Measurements from ENCODE around the gene TMEM91.

Gene TMEM91

DNA sequence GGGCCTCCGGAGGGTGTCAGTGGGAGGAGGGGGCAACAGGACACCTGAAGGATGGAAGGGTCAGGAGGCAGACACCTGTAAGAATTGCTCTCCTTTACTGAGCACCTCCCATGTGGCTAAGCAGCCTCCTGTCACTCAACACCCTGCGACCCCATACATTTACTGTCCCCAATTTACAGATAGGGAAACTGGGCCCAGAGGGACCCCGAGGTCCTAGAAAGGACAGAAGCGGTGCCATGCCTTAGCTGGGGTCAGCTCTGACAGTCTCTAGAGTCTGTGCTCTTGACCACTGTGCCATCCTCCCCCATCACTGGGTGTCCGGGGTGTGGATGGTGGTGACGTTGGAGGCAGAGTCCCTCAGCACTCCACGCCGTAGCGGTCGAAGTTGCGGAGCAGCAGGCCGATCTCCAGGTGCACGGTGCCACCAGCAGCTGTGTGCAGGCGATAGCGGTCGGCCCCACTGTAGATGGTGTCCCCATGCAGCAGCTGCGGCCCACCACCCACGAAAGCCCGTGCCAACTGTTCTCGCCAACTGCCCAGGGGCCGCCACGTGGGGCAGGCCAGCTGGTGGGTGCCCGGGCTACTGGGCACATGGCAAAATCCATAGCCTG is 21.9 kb upstream of the TMEM91 start:
- H3K27ac ChIP-seq (ENCODE audit: low read depth, low read length), result no peak overlapping the region
- no peaks in the 10 kb centered on the region for H3K36me3 ChIP-seq (ENCODE audit: control insufficient read depth, insufficient read depth, low read length)
- H3K27me3 ChIP-seq (ENCODE audit: control insufficient read depth, insufficient read depth, low read length), result peaks cover 38% of the 10 kb centered on the region
- no peaks in the 10 kb centered on the region for H3K9me3 ChIP-seq (ENCODE audit: control insufficient read depth, insufficient read depth, low read length)
- peak overlapping the region; percentile 74 for H3K4me3 ChIP-seq (ENCODE audit: low read depth, low read length)
- H3K4me1 ChIP-seq (ENCODE audit: control insufficient read depth, insufficient read depth, low read length), result no peaks in the 10 kb centered on the region
- H3K9ac ChIP-seq (ENCODE audit: low read depth, low read length), result no peak overlapping the region

- Histone ChIP-seq H3K36me3 (ENCODE audit: control insufficient read depth, insufficient read depth, low read length) (no peaks in the 10 kb centered on the region), H3K27ac (ENCODE audit: low read depth, low read length) (no peak overlapping the region), H3K9me3 (ENCODE audit: control insufficient read depth, insufficient read depth, low read length) (no peaks in the 10 kb centered on the region), H3K27me3 (ENCODE audit: control insufficient read depth, insufficient read depth, low read length) (peaks cover 34% of the 10 kb centered on the region), H3K9ac (ENCODE audit: low read depth, low read length) (no peak overlapping the region), H3K4me3 (ENCODE audit: low read depth, low read length) (no peak overlapping the region), H3K4me1 (ENCODE audit: control insufficient read depth, insufficient read depth, low read length) (no peaks in the 10 kb centered on the region)
These were observed 21.3 kb upstream of the TMEM91 start for GRCh38 chr19:41355035-41355434.

- Histone ChIP-seq H3K9me3 (ENCODE audit: control insufficient read depth, insufficient read depth, low read length) (no peaks in the 10 kb centered on the region), H3K4me1 (ENCODE audit: control insufficient read depth, insufficient read depth, low read length) (no peaks in the 10 kb centered on the region), H3K27me3 (ENCODE audit: control insufficient read depth, insufficient read depth, low read length) (peaks cover 27% of the 10 kb centered on the region), H3K36me3 (ENCODE audit: control insufficient read depth, insufficient read depth, low read length) (no peaks in the 10 kb centered on the region), H3K27ac (ENCODE audit: low read depth, low read length) (no peak overlapping the region), H3K4me3 (ENCODE audit: low read depth, low read length) (no peak overlapping the region), H3K9ac (ENCODE audit: low read depth, low read length) (no peak overlapping the region)
These were observed 20.5 kb upstream of the TMEM91 start for GRCh38 chr19:41355802-41356201.

DNA sequence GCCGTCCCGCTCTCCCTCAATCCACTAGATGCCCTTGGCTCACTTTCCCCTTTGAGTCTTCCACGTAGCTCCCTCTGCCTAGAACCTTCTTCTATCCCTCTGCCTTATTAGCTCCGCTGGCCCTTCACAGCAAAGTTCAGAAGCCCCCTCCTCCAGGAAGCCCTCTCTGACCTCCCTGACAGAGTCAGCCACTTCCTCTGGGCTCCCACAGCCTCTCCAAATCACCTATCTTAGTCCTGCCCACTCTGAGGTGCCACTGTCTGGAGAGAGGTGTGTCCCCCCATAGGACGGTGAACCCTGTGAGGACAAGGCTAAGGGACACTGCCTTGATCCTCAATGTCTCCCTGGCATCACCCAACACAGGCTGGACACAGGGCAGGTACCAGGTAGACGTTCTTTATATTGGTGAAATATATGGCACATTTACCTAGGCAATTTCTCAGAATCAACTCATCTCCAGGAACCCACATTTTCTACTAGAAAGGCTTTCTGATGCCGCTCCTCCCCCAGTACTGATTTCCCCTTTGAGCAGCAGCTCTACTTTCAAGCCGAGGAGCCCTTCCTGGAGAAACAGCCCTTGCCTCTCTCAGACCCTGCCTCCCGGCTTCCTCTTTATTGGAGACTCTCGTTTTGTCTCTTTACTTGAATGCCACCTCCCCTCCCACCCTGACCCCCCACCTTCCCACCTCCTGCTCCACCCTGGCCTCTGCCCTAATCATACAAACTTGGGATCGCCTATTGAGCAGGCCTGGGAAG is 19.2 kb upstream of the TMEM91 start:
- no peak overlapping the region for H3K27ac ChIP-seq (ENCODE audit: low read depth, low read length)
- no peaks in the 10 kb centered on the region for H3K9me3 ChIP-seq (ENCODE audit: control insufficient read depth, insufficient read depth, low read length)
- H3K4me3 ChIP-seq (ENCODE audit: low read depth, low read length), result no peak overlapping the region
- no peak overlapping the region for H3K9ac ChIP-seq (ENCODE audit: low read depth, low read length)
- H3K4me1 ChIP-seq (ENCODE audit: control insufficient read depth, insufficient read depth, low read length), result no peaks in the 10 kb centered on the region
- H3K27me3 ChIP-seq (ENCODE audit: control insufficient read depth, insufficient read depth, low read length), result peaks cover 13% of the 10 kb centered on the region
- H3K36me3 ChIP-seq (ENCODE audit: control insufficient read depth, insufficient read depth, low read length), result no peaks in the 10 kb centered on the region

DNA sequence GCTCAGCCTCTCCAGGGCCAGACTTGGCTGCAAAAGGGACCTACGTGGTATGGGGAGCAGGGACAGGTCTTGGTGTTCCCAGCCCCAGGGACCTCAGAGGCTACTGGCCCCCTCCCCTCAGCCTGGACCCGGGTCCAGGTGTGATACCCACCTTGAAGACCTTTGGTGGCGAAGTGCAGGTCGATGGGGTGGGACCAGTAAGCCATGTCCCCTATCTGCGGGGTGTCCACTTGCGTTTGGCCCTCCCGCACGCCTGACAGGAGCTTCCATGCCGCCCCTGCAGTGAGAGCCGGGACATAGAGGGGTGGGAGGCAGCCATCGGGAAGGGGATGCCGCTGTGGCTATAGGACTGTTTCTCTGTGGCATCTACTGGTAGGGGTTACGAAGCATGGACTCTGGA is 18.6 kb upstream of the TMEM91 start:
- peaks cover 7% of the 10 kb centered on the region for H3K27me3 ChIP-seq (ENCODE audit: control insufficient read depth, insufficient read depth, low read length)
- H3K4me1 ChIP-seq (ENCODE audit: control insufficient read depth, insufficient read depth, low read length), result no peaks in the 10 kb centered on the region
- no peak overlapping the region for H3K9ac ChIP-seq (ENCODE audit: low read depth, low read length)
- no peaks in the 10 kb centered on the region for H3K36me3 ChIP-seq (ENCODE audit: control insufficient read depth, insufficient read depth, low read length)
- no peak overlapping the region for H3K4me3 ChIP-seq (ENCODE audit: low read depth, low read length)
- no peak overlapping the region for H3K27ac ChIP-seq (ENCODE audit: low read depth, low read length)
- H3K9me3 ChIP-seq (ENCODE audit: control insufficient read depth, insufficient read depth, low read length), result no peaks in the 10 kb centered on the region

DNA sequence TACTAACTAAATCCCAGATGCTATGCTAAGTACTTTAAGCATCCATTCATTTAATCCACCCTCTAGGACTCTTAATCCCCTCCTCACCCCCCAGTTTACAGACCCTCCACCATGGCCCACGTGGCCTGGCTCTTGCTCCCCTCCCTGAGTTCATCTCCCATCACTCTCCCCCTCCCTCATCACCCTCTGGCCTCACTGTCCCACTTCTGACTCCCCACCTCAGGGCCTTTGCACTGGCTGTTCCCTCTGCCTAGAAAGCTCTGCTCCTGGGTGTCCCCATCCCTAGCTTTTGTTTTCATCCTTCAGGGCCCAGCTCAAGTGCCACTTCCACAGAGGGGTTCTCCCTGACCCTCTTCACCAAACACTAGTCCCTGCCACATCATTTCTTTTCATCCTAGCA is 16.6 kb upstream of the TMEM91 start:
- Histone ChIP-seq H3K4me1 (ENCODE audit: control insufficient read depth, insufficient read depth, low read length) (peaks cover 8% of the 10 kb centered on the region), H3K27ac (ENCODE audit: low read depth, low read length) (no peak overlapping the region), H3K27me3 (ENCODE audit: control insufficient read depth, insufficient read depth, low read length) (no peaks in the 10 kb centered on the region), H3K9ac (ENCODE audit: low read depth, low read length) (no peak overlapping the region), H3K36me3 (ENCODE audit: control insufficient read depth, insufficient read depth, low read length) (no peaks in the 10 kb centered on the region), H3K4me3 (ENCODE audit: low read depth, low read length) (no peak overlapping the region), H3K9me3 (ENCODE audit: control insufficient read depth, insufficient read depth, low read length) (no peaks in the 10 kb centered on the region)

- Histone ChIP-seq H3K27ac (ENCODE audit: low read depth, low read length) (no peak overlapping the region), H3K4me1 (ENCODE audit: control insufficient read depth, insufficient read depth, low read length) (peaks cover 8% of the 10 kb centered on the region), H3K27me3 (ENCODE audit: control insufficient read depth, insufficient read depth, low read length) (no peaks in the 10 kb centered on the region), H3K36me3 (ENCODE audit: control insufficient read depth, insufficient read depth, low read length) (no peaks in the 10 kb centered on the region), H3K9ac (ENCODE audit: low read depth, low read length) (no peak overlapping the region), H3K9me3 (ENCODE audit: control insufficient read depth, insufficient read depth, low read length) (no peaks in the 10 kb centered on the region), H3K4me3 (ENCODE audit: low read depth, low read length) (no peak overlapping the region)
These were observed 14.0 kb upstream of the TMEM91 start for GRCh38 chr19:41362143-41362847.

DNA sequence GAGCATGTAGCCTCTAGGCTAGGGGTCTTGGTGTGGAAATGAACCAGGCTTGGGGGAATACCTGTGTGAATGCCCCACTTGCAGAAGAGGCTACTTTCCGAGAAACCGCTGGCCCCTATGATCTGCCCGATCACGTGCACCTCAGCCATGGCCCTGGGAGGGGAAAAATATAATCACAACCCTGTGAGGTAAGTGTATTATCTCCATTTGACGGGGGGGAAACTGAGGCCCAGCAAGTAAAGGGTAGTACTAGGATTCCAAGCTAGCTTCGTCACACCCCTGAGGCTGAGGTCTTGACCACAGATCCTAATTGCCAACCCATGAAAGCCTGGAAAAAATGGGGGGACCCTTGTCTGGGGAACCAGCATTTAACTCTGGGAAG is 13.0 kb upstream of the TMEM91 start:
- Histone ChIP-seq H3K9me3 (ENCODE audit: control insufficient read depth, insufficient read depth, low read length) (no peaks in the 10 kb centered on the region), H3K36me3 (ENCODE audit: control insufficient read depth, insufficient read depth, low read length) (no peaks in the 10 kb centered on the region), H3K9ac (ENCODE audit: low read depth, low read length) (peak overlapping the region; percentile 53; the same call in 1 of the 2 replicates), H3K4me3 (ENCODE audit: low read depth, low read length) (peak overlapping the region; percentile 97), H3K27ac (ENCODE audit: low read depth, low read length) (peak overlapping the region; percentile 97), H3K4me1 (ENCODE audit: control insufficient read depth, insufficient read depth, low read length) (peaks cover 8% of the 10 kb centered on the region), H3K27me3 (ENCODE audit: control insufficient read depth, insufficient read depth, low read length) (no peaks in the 10 kb centered on the region)

GRCh38 chr19:41363753-41364523 is 12.4 kb upstream of the TMEM91 start, which contains the start of gene B9D2:
B9D2 (minus strand) TSS chr19:41364149; CDS start chr19:41363519, 630 bp downstream.
- no peaks in the 10 kb centered on the region for H3K9me3 ChIP-seq (ENCODE audit: control insufficient read depth, insufficient read depth, low read length)
- H3K36me3 ChIP-seq (ENCODE audit: control insufficient read depth, insufficient read depth, low read length), result no peaks in the 10 kb centered on the region
- peak within 1 kb of the TSS; percentile 97 for H3K27ac ChIP-seq (ENCODE audit: low read depth, low read length)
- peaks cover 8% of the 10 kb centered on the region for H3K4me1 ChIP-seq (ENCODE audit: control insufficient read depth, insufficient read depth, low read length)
- no peaks in the 10 kb centered on the region for H3K27me3 ChIP-seq (ENCODE audit: control insufficient read depth, insufficient read depth, low read length)
- peak within 1 kb of the TSS; percentile 97 for H3K9ac ChIP-seq (ENCODE audit: low read depth, low read length)
- peak within 1 kb of the TSS; percentile 97 for H3K4me3 ChIP-seq (ENCODE audit: low read depth, low read length)

- Histone ChIP-seq H3K27me3 (ENCODE audit: control insufficient read depth, insufficient read depth, low read length) (no peaks in the 10 kb centered on the region), H3K4me3 (ENCODE audit: low read depth, low read length) (peak overlapping the region; percentile 97), H3K9ac (ENCODE audit: low read depth, low read length) (peak overlapping the region; percentile 97), H3K4me1 (ENCODE audit: control insufficient read depth, insufficient read depth, low read length) (peaks cover 8% of the 10 kb centered on the region), H3K27ac (ENCODE audit: low read depth, low read length) (peak overlapping the region; percentile 97), H3K36me3 (ENCODE audit: control insufficient read depth, insufficient read depth, low read length) (no peaks in the 10 kb centered on the region), H3K9me3 (ENCODE audit: control insufficient read depth, insufficient read depth, low read length) (no peaks in the 10 kb centered on the region)
These were observed 11.6 kb upstream of the TMEM91 start for GRCh38 chr19:41364524-41365391.
